ENCODE measurements around the gene VAV2. TPM values are rescaled to one million over a fixed set of nuclear protein-coding genes. Genes with fewer than 3 reads are reported as not detected.

Gene VAV2
- total RNA-seq, 4 donors from 2014 or later = 4.7 to 42.2 (median 15.8) TPM

DNA sequence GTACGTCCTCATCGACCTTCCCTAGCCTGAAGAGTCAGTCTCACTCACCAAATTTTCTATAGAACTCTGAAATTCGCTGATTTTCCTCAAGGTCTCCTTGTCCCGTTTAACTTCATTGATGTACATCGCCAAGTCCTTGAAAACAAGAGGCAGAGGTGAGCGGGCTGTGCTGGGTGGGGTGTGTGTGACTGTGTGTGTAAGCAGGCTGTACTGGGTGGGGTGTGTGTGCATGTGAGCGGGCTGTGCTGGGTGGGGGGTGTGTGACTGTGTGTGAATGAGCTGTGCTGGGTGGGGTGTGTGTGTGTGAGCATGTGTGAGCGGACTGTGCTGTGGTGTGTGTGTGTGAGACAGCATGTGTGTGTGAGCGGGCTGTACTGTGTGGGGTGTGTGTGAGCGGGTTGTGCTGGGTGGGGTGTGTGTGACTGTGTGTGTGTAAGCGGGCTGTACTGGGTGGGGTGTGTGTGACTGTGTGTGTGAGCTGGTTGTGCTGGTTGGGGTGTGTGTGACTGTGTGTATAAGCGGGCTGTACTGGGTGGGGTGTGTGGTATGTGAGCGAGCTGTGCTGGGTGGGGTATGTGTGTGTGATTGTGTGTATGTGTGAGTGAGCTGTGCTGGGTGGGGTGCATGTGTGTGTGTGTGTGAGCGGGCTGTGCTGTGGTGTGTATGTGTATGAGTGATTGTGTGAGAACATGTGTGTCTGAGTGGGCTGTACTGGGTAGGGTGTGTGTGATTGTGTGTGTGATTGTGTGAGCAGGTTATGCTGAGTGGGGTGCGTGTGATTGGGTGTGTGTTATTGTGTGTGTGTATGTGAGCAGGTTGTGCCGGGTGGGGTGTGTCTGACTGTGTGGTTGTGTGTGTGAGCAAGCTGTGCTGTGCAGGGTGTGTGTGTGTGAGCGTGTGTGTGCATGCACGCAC is 200.1 kb downstream of the VAV2 start:
- H3K4me3 ChIP-seq = no peak overlapping the region
- no peaks in the 10 kb centered on the region for H3K9me3 ChIP-seq
- H3K36me3 ChIP-seq = no peaks in the 10 kb centered on the region
- TF ChIP-seq, protein P1, sequence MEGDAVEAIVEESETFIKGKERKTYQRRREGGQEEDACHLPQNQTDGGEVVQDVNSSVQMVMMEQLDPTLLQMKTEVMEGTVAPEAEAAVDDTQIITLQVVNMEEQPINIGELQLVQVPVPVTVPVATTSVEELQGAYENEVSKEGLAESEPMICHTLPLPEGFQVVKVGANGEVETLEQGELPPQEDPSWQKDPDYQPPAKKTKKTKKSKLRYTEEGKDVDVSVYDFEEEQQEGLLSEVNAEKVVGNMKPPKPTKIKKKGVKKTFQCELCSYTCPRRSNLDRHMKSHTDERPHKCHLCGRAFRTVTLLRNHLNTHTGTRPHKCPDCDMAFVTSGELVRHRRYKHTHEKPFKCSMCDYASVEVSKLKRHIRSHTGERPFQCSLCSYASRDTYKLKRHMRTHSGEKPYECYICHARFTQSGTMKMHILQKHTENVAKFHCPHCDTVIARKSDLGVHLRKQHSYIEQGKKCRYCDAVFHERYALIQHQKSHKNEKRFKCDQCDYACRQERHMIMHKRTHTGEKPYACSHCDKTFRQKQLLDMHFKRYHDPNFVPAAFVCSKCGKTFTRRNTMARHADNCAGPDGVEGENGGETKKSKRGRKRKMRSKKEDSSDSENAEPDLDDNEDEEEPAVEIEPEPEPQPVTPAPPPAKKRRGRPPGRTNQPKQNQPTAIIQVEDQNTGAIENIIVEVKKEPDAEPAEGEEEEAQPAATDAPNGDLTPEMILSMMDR (IDR thresholded peaks at IDR 0.05) = no peak
- TF ChIP-seq POLR2A (IDR thresholded peaks at IDR 0.05) = no peak
- no peaks in the 10 kb centered on the region for H3K27me3 ChIP-seq
- H3K27ac ChIP-seq = no peak overlapping the region
- intact Hi-C loops (cut with DNase I; ENCODE audit: low total_unique reads) = loop anchor here (5.0 kb wide), 1 partner anchor 200 kb away; the partner anchor contains the start of gene VAV2
- peaks cover 0 to 5% of the 10 kb centered on the region in 2 donors for H3K4me1 ChIP-seq
- DNase-seq = no peak

DNA sequence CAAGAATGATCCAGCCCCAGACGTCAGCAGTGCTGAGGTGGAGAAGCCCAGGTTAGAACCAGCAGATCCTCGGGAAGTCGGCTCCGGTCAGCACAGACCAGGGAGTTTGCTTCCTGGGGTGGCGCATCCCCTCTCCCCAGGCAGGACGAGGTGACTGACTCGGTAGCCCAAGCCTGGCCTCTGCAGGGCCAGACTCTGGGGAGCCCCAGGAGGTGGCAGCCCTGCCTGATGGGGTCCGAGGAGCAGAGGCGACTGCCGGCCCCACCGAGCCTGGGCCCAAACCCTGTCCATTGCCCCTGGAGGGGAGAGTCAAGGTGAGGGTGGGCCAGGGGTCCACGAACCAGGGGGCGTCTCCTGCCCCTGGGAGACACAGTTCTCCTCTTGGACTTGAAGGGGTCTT is 201.1 kb downstream of the VAV2 start:
- no peaks in the 10 kb centered on the region for H3K27me3 ChIP-seq
- DNase-seq = no peak
- H3K36me3 ChIP-seq = no peaks in the 10 kb centered on the region
- peaks cover 0 to 5% of the 10 kb centered on the region in 2 donors for H3K4me1 ChIP-seq
- no peak overlapping the region for H3K27ac ChIP-seq
- intact Hi-C loops (cut with DNase I; ENCODE audit: low total_unique reads) = loop anchor here (5.0 kb wide), 1 partner anchor 201 kb away; the partner anchor contains the start of gene VAV2
- no peak overlapping the region for H3K4me3 ChIP-seq
- no peak for TF ChIP-seq POLR2A (IDR thresholded peaks at IDR 0.05)
- TF ChIP-seq, protein P1 (IDR thresholded peaks at IDR 0.05) = no peak
- no peaks in the 10 kb centered on the region for H3K9me3 ChIP-seq

DNA sequence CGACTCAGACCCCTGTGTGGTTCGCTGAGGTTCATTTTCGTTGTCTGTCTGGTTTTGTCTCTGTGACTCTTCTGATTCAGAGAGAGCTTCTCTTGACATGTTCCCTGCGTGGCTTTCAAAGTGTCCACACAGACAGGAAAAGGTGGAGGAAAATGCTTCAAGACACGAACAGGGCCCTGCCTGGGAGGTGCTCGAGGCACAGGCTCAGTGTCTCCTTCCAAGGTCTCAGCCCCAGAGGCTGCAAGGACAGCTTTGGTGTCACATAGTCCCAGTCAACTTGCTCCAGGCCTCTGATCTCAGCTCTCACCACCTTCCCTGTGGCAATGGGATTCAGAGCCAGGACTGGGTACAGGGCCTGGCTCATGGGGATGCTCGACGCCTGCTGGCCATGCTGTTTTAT is 202.3 kb downstream of the VAV2 start:
- H3K9me3 ChIP-seq = no peaks in the 10 kb centered on the region
- H3K4me3 ChIP-seq = no peak overlapping the region
- H3K4me1 ChIP-seq = peaks cover 0 to 5% of the 10 kb centered on the region in 2 donors
- TF ChIP-seq, protein P1 (IDR thresholded peaks at IDR 0.05) = no peak
- no peak for TF ChIP-seq POLR2A (IDR thresholded peaks at IDR 0.05)
- DNase-seq = no peak
- no peaks in the 10 kb centered on the region for H3K36me3 ChIP-seq
- intact Hi-C loops (cut with DNase I; ENCODE audit: low total_unique reads) = loop anchor here (5.0 kb wide), 1 partner anchor 203 kb away; the partner anchor contains the start of gene VAV2
- H3K27me3 ChIP-seq = no peaks in the 10 kb centered on the region
- peak overlapping the region in 1 of 2 donors; percentile 44 for H3K27ac ChIP-seq

- Histone ChIP-seq H3K9me3 (no peaks in the 10 kb centered on the region), H3K4me1 (peaks cover 0 to 5% of the 10 kb centered on the region in 2 donors), H3K27ac (peak overlapping the region in 1 of 2 donors; percentile 44), H3K36me3 (no peaks in the 10 kb centered on the region), H3K27me3 (no peaks in the 10 kb centered on the region), H3K4me3 (no peak overlapping the region)
- TF ChIP-seq, protein P1 (IDR thresholded peaks at IDR 0.05) = no peak
- no peak for TF ChIP-seq POLR2A (IDR thresholded peaks at IDR 0.05)
- DNase-seq = peak in 1 of 2 donors; percentile 62
- intact Hi-C loops (cut with DNase I; ENCODE audit: low total_unique reads) = no loop called here
These were observed 203.1 kb downstream of the VAV2 start for GRCh38 chr9:133788819-133789717.

Data from uterus (tissue), 4 donors.